Measurements from ENCODE around the gene ST6GALNAC5.

ST6GALNAC5 gene

DNA sequence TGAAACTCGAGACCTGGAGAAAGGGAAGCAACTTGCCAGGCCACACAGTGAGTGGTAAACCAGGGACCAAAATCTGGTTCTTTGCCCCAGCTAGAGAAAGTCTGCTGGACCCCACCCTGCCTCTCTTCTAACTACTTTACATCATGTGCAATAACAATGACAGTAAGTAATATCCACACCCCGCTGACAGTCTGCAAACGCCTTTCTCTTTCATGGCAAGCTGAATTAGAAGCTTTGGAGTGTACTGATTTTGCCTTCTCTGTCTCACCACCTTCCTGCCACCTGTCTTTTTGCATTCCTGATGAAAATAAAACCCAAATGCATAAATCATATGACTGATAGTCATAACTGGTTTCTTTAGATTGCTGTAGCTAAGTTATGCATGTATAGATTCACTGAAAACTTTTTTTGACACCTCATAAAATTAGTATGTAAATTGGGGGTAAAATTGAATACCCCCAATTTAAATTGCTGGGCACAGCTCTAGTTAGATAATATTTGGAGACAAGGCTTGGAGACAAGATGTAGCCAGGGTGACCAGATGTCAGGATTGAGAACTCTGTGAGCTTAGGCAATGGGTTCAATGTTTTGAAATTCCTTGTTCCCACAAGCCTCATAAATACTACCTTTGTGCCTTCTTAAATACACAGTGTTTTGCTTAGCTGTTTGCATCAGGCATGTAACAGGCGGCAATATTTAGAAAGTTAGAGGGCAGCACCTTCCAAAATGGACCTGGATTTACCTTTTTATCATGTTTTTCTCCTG lies 73.5 kb downstream of the ST6GALNAC5 start:
- peaks cover 2% of the 10 kb centered on the region for H3K79me1 ChIP-seq (ENCODE audit: low read length)
- no peak overlapping the region for H3K18ac ChIP-seq (ENCODE audit: low read length)
- no peak overlapping the region for H3K4me2 ChIP-seq (ENCODE audit: low read length)
- H2AK5ac ChIP-seq (ENCODE audit: low read length) = no peak overlapping the region
- H2AFZ ChIP-seq (ENCODE audit: insufficient read depth, low read length, poor library complexity) = no peak overlapping the region
- H3K27me3 ChIP-seq (ENCODE audit: insufficient read depth, low read length) = no peaks in the 10 kb centered on the region
- peaks cover 4 to 8% of the 10 kb centered on the region in 2 experiments for H3K4me1 ChIP-seq (ENCODE audit: control insufficient read depth in 1 of 2, insufficient read depth in 2 of 2, low read length in 2 of 2)
- no peak overlapping the region for H3K27ac ChIP-seq (ENCODE audit: low read depth, low read length)
- H3K4ac ChIP-seq (ENCODE audit: low read depth, low read length) = no peak overlapping the region
- no peak overlapping the region for H4K8ac ChIP-seq (ENCODE audit: low read depth, low read length)
- no peak overlapping the region for H3K4me3 ChIP-seq (ENCODE audit: low read depth, low read length)
- no peaks in the 10 kb centered on the region for H3K9me3 ChIP-seq (ENCODE audit: insufficient read depth, low read depth, low read length)
- H3K79me2 ChIP-seq (ENCODE audit: control insufficient read depth, insufficient read depth, low read length, poor library complexity) = no peaks in the 10 kb centered on the region
- no CpG with 5 or more reads among the region's 4 CpGs for WGBS (ENCODE audit: extremely low coverage, insufficient coverage, insufficient read length)
- DNase-seq = no peak
- H2BK120ac ChIP-seq (ENCODE audit: insufficient read depth, low read length, poor library complexity) = no peak overlapping the region
- H3K23ac ChIP-seq (ENCODE audit: low read length) = no peak overlapping the region
- H4K12ac ChIP-seq (ENCODE audit: low read depth, low read length) = no peak overlapping the region
- H2BK12ac ChIP-seq (ENCODE audit: low read length) = no peak overlapping the region
- H3K36me3 ChIP-seq (ENCODE audit: control insufficient read depth in 1 of 2, insufficient read depth in 2 of 2, low read length in 2 of 2) = no peaks in the 10 kb centered on the region
- no peak overlapping the region for H4K91ac ChIP-seq (ENCODE audit: low read depth, low read length)
- H3K9ac ChIP-seq (ENCODE audit: low read length) = no peak overlapping the region
- no peak overlapping the region for H3K14ac ChIP-seq (ENCODE audit: low read length)
- H2BK5ac ChIP-seq (ENCODE audit: low read depth, low read length, poor library complexity) = no peak overlapping the region

DNA sequence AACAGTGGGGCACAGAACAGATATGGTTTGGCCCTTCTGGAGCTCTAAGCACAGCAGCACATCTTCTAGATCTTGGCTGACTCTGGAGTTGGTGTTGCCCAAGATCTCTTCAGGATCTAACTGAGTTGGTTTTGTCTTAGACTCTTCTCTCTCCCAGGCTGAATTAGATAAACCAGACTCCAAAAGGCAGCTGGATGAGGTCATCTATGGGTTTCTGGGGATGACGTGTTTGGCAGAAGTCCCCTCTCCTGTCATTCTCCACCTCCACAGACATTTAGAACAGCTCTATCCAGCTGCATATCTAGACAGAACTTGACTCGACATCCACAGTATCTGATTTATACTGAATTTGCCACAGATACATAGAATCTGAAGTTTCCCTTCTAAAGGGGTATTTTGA lies 75.3 kb downstream of the ST6GALNAC5 start:
- no peak overlapping the region for H3K27ac ChIP-seq (ENCODE audit: low read depth, low read length)
- H4K8ac ChIP-seq (ENCODE audit: low read depth, low read length) = no peak overlapping the region
- H2AFZ ChIP-seq (ENCODE audit: insufficient read depth, low read length, poor library complexity) = no peak overlapping the region
- H4K12ac ChIP-seq (ENCODE audit: low read depth, low read length) = no peak overlapping the region
- H3K9ac ChIP-seq (ENCODE audit: low read length) = no peak overlapping the region
- no peak overlapping the region for H2BK5ac ChIP-seq (ENCODE audit: low read depth, low read length, poor library complexity)
- H3K18ac ChIP-seq (ENCODE audit: low read length) = no peak overlapping the region
- H3K4me3 ChIP-seq (ENCODE audit: low read depth, low read length) = no peak overlapping the region
- no peak overlapping the region for H3K4me2 ChIP-seq (ENCODE audit: low read length)
- H3K79me2 ChIP-seq (ENCODE audit: control insufficient read depth, insufficient read depth, low read length, poor library complexity) = no peaks in the 10 kb centered on the region
- no peak overlapping the region for H3K23ac ChIP-seq (ENCODE audit: low read length)
- H3K4me1 ChIP-seq (ENCODE audit: control insufficient read depth in 1 of 2, insufficient read depth in 2 of 2, low read length in 2 of 2) = peaks cover 4 to 8% of the 10 kb centered on the region in 2 experiments
- WGBS (ENCODE audit: extremely low coverage, insufficient coverage, insufficient read length) = no CpG with 5 or more reads among the region's 2 CpGs
- no peaks in the 10 kb centered on the region for H3K36me3 ChIP-seq (ENCODE audit: control insufficient read depth in 1 of 2, insufficient read depth in 2 of 2, low read length in 2 of 2)
- H3K14ac ChIP-seq (ENCODE audit: low read length) = no peak overlapping the region
- no peaks in the 10 kb centered on the region for H3K9me3 ChIP-seq (ENCODE audit: insufficient read depth, low read depth, low read length)
- H4K91ac ChIP-seq (ENCODE audit: low read depth, low read length) = no peak overlapping the region
- peaks cover 2% of the 10 kb centered on the region for H3K79me1 ChIP-seq (ENCODE audit: low read length)
- H2BK120ac ChIP-seq (ENCODE audit: insufficient read depth, low read length, poor library complexity) = no peak overlapping the region
- H2BK12ac ChIP-seq (ENCODE audit: low read length) = no peak overlapping the region
- no peaks in the 10 kb centered on the region for H3K27me3 ChIP-seq (ENCODE audit: insufficient read depth, low read length)
- H2AK5ac ChIP-seq (ENCODE audit: low read length) = no peak overlapping the region
- H3K4ac ChIP-seq (ENCODE audit: low read depth, low read length) = no peak overlapping the region
- no peak for DNase-seq

DNA sequence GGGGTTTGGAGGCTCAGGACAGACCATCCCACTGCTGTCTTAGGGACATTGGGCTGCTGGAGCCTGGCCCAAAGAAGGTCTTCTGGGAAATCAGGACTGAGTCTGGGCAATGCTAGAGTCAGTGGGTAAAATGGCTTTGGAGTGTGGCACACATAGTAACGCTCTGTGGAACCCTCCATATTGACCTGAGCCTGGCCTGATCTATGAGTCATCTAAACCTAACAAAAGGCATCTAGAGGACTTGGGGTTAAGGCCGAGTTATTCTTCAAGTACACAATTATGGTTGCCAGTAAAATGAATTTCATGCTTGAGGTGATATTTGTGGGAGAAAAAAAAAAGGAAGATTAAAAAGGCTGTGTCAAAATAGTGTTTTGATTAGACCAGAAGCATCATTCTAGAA lies 77.7 kb downstream of the ST6GALNAC5 start:
- no peak overlapping the region for H2BK12ac ChIP-seq (ENCODE audit: low read length)
- no CpG with 5 or more reads among the region's 2 CpGs for WGBS (ENCODE audit: extremely low coverage, insufficient coverage, insufficient read length)

DNA sequence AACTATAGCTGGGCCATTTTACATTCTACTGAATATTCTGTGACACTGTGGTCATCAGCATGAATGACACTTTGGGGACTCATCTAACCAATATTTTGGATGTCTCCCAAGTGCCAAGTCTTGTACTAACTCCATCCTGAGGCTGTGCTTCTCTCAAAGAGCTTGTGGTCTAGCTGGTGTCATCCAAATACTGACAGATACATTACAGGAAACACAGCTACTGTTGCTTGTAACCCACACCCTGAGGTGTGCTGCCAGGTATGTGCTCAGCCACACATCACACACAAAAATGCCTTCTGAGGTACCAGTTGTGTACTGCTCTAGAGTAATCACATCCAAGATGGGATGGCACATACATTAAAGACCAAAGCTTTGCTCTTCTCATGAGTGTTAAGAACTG lies 81.6 kb downstream of the ST6GALNAC5 start:
- Histone ChIP-seq H3K27me3 (ENCODE audit: insufficient read depth, low read length) (no peaks in the 10 kb centered on the region), H3K36me3 (ENCODE audit: control insufficient read depth in 1 of 2, insufficient read depth in 2 of 2, low read length in 2 of 2) (no peaks in the 10 kb centered on the region), H2BK12ac (ENCODE audit: low read length) (no peak overlapping the region), H3K14ac (ENCODE audit: low read length) (no peak overlapping the region), H3K4me2 (ENCODE audit: low read length) (no peak overlapping the region), H3K23ac (ENCODE audit: low read length) (peak overlapping the region; percentile 37), H3K4ac (ENCODE audit: low read depth, low read length) (no peak overlapping the region), H2AK5ac (ENCODE audit: low read length) (no peak overlapping the region), H3K9ac (ENCODE audit: low read length) (no peak overlapping the region), H4K12ac (ENCODE audit: low read depth, low read length) (no peak overlapping the region), H3K27ac (ENCODE audit: low read depth, low read length) (no peak overlapping the region), H3K4me1 (ENCODE audit: control insufficient read depth in 1 of 2, insufficient read depth in 2 of 2, low read length in 2 of 2) (no peaks in the 10 kb centered on the region), H3K9me3 (ENCODE audit: insufficient read depth, low read depth, low read length) (no peaks in the 10 kb centered on the region), H2BK5ac (ENCODE audit: low read depth, low read length, poor library complexity) (no peak overlapping the region), H2AFZ (ENCODE audit: insufficient read depth, low read length, poor library complexity) (no peak overlapping the region), H3K79me2 (ENCODE audit: control insufficient read depth, insufficient read depth, low read length, poor library complexity) (no peaks in the 10 kb centered on the region), H3K4me3 (ENCODE audit: low read depth, low read length) (no peak overlapping the region), H4K8ac (ENCODE audit: low read depth, low read length) (no peak overlapping the region), H3K18ac (ENCODE audit: low read length) (no peak overlapping the region), H2BK120ac (ENCODE audit: insufficient read depth, low read length, poor library complexity) (no peak overlapping the region), H3K79me1 (ENCODE audit: low read length) (no peaks in the 10 kb centered on the region), H4K91ac (ENCODE audit: low read depth, low read length) (no peak overlapping the region)
- no peak for DNase-seq

More for the DNA sequence above, 77.7 kb downstream of the ST6GALNAC5 start:
- H3K23ac ChIP-seq (ENCODE audit: low read length) = no peak overlapping the region
- H3K9ac ChIP-seq (ENCODE audit: low read length) = no peak overlapping the region
- H3K4ac ChIP-seq (ENCODE audit: low read depth, low read length) = no peak overlapping the region
- H4K91ac ChIP-seq (ENCODE audit: low read depth, low read length) = no peak overlapping the region
- H3K27ac ChIP-seq (ENCODE audit: low read depth, low read length) = no peak overlapping the region
- no peak overlapping the region for H3K4me3 ChIP-seq (ENCODE audit: low read depth, low read length)
- H2AFZ ChIP-seq (ENCODE audit: insufficient read depth, low read length, poor library complexity) = no peak overlapping the region
- no peak overlapping the region for H3K14ac ChIP-seq (ENCODE audit: low read length)
- H3K27me3 ChIP-seq (ENCODE audit: insufficient read depth, low read length) = no peaks in the 10 kb centered on the region
- H3K79me2 ChIP-seq (ENCODE audit: control insufficient read depth, insufficient read depth, low read length, poor library complexity) = no peaks in the 10 kb centered on the region
- peaks cover 0 to 3% of the 10 kb centered on the region in 2 experiments for H3K4me1 ChIP-seq (ENCODE audit: control insufficient read depth in 1 of 2, insufficient read depth in 2 of 2, low read length in 2 of 2)
- no peaks in the 10 kb centered on the region for H3K9me3 ChIP-seq (ENCODE audit: insufficient read depth, low read depth, low read length)
- no peak for DNase-seq
- H2BK5ac ChIP-seq (ENCODE audit: low read depth, low read length, poor library complexity) = no peak overlapping the region
- no peak overlapping the region for H3K4me2 ChIP-seq (ENCODE audit: low read length)
- no peaks in the 10 kb centered on the region for H3K79me1 ChIP-seq (ENCODE audit: low read length)
- H3K36me3 ChIP-seq (ENCODE audit: control insufficient read depth in 1 of 2, insufficient read depth in 2 of 2, low read length in 2 of 2) = no peaks in the 10 kb centered on the region
- no peak overlapping the region for H4K8ac ChIP-seq (ENCODE audit: low read depth, low read length)
- no peak overlapping the region for H3K18ac ChIP-seq (ENCODE audit: low read length)
- H4K12ac ChIP-seq (ENCODE audit: low read depth, low read length) = no peak overlapping the region
- H2AK5ac ChIP-seq (ENCODE audit: low read length) = no peak overlapping the region
- no peak overlapping the region for H2BK120ac ChIP-seq (ENCODE audit: insufficient read depth, low read length, poor library complexity)

Measured in trophoblast cell (in vitro differentiated cells and primary cell).